ENCODE data around the gene TLE4.

DNA sequence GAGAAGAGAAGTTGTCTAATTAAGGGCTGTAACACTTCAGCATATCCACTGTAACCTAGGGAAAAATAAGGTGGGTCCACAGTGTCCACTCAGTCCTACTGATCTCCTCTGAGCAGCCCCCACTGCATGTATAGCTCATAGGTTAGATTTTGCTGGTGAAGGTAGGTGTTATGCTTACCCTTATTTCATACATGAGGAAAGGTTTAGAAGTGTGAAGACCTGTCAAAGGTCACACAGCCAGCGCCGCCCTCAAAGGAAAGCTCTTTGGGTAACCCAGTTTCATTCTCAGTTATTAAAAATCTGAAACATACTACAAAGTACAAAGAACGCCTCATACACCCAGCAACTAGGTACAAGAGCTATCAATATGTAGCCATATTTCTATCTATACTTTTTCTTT is 87.2 kb downstream of the TLE4 start:
- TF ChIP-seq POLR2AphosphoS5 (IDR thresholded peaks at IDR 0.05; ENCODE audit: low read depth, low read length) (no peak), TAF1 (IDR thresholded peaks at IDR 0.05; ENCODE audit: borderline replicate concordance, low read depth, low read length) (no peak), POLR2A (IDR thresholded peaks at IDR 0.05; ENCODE audit: low read depth, low read length) (no peak)
